HG03432 (cell line): ENCODE data around the gene PLPPR1.

Experiments used
- ATAC-seq: cut with Tn5 transposase; IDR thresholded peaks from one replicate; pipeline ENCODE4 v1.9.1; 2021; ENCODE audit warnings: mild to moderate bottlenecking, moderate library complexity; ENCODE audit not compliant: unreplicated experiment

Gene PLPPR1

DNA sequence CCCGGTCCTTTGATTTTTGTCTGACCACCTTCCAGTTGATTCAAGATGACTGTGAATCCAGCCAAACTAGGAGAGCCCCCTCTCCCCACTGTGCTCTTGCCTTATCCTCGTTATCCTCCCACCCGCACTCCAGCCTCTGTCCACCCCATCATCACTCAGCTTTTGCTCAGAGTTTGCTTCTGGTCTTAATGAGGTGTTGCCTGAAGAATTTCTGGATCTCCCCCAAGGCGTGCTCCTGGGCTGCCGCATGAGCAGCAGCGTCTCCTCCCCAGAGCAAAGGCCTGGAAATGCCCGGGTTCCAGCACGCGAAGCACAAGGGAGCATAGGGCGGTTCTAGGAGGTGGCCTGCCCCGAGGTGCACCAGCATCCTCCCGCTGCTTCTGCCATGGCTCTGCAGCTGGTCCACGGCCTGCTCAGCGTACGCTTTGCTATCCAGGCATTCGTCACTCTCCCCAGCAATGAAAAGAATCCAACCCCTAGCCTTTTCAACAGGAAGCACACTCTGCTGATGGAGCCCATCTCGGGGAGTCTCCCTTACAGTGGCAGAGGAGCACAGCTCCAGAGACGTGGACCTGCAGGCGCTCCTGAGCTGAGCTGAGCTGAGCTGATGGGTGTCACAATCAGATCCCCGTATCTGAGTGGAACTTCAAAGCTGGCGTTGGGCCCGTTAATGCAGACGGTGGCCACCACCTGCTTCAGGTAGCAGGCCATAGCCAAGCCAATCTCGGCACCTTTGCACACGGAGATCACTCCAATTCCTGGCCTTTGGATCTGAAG lies 305.6 kb downstream of the PLPPR1 start:
- ATAC-seq, result no peak

DNA sequence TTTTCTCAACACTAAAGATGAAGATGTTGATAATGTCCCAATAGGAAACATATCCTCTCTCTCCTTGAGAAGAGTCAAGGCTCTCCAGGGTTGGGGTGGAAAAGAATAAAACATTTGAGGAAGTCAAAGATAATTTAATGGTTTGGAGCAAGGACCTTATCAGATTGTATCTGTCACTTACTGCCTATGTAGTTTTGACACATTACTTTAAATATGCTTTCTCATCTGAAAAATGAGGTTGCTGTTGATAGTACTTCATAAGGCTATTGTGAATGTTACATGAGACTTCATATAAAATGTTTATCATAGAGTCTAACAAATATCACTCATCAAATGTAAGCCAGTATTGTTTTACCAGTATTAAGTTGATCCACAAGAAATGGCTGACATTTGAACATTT lies 307.6 kb downstream of the PLPPR1 start:
- no peak for ATAC-seq

DNA sequence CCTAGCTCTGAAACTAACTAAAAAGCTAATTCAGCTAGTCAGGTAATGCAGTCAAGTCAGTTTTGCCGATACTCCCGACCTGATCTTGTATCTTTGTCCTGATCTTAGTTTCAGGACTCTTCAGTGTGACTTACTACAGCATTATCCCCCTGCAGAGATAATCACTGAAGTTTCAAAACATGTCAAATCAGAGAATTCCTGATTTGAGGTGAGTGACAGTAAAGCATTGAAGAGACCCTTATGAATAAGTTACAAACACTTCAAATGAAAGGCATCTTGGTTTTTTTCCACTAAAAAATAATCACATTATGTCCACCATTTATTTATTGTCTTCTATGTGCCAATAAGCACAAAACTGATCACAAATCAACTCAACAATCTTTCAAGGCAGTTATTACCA lies 308.7 kb downstream of the PLPPR1 start:
- no peak for ATAC-seq

DNA sequence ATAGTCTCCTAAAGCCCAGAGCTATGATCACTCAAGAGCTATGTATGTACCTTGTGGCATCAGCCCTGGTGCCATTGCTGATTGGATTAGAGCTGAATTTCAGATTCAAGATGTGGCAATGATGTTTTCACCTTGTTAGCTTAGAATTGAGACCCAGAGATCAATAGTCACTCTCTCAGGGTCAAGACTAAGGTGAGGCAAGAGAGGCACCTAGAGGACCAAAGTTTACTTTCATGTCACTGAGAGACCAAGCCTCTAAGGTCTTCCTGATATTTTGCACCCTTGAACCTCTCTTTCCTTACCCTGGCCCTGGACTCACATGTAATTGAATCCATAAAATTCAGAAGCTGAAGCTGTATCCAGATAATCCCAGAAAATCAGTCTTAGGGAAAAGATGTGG lies 313.4 kb downstream of the PLPPR1 start:
- ATAC-seq, result no peak

DNA sequence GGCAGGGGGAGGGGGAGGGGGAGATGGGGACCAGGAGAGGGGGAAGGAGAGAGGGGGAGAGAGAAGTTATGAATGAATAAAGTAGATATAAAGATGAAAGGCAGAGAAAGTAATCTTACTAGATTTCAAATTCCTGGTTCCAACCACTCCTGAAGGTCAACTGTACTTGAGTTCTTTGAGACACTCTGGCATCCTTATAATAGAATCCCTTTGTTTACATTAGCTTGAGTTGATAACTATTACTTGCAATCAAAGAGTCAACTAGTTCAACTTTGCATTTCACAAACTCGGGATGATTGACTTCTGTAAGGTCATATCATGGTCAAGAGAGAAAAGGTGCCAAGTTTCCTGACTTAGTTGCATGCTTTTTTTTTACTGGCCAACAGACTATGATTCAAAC lies 314.1 kb downstream of the PLPPR1 start:
- no peak for ATAC-seq

DNA sequence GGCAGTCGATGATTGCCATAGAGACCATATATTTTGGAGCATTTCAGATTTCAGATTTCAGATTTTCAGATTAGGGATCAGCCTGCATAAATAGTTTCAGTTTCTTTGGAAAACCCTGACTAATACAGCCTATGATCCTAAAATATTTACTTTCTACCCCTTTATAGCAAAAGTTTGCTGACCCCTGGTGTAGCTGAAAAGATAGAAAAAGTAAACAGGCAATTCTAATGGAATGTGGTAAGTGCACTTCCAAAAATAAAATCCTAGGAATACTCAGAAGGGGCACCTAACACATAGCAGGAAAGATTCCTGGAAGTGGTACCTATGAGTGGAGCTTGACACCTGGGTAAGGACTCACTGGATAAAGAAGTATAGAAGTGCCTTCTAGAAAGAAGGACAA lies 321.8 kb downstream of the PLPPR1 start:
- ATAC-seq, result no peak

DNA sequence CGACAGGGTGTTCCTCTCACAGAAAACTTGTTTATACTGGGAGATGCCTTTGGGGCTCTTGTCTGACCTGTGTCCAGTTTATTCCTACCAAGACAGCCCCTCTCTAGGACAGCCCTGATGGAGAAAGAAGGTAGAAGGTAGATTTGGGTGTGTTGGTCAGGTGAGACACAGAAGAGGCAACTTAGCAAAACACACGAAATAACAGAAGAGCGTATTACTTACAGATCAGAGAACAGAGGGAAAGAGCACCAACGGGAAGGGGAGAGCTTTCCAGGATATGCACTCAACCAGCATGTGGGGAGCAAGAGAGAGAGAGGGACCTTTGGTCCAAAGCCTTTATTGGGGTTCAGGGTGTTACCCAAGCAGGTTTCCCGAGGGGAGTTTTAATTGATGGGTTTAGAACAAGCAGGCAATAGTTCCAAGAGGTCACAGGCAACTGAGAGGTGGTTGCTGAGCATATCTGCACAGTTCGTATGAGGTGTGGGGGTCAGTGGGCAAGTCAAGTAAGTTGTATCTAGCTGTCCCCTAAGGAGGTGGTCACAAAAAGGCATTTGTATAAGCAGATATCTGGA lies 324.5 kb downstream of the PLPPR1 start:
- ATAC-seq, result no peak

DNA sequence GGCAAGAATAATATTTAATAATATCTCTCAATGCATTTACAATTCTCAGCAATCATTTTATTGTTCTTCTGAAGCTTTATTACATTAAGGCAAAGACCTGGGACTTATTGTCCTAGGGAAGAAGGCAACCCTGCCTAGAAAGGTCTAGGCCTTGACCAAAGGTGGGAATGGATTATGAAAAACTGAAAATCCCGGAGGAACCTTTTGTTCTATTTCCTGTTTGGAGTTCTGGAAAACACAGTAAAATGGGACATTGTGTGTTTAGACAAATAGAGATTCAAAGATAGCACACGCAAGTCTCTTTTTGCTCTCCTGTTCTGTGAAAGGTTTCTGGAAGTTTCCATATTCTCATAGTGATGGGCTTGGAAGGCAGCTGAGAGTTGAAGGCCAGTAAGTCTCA lies 325.2 kb downstream of the PLPPR1 start:
- no peak for ATAC-seq

DNA sequence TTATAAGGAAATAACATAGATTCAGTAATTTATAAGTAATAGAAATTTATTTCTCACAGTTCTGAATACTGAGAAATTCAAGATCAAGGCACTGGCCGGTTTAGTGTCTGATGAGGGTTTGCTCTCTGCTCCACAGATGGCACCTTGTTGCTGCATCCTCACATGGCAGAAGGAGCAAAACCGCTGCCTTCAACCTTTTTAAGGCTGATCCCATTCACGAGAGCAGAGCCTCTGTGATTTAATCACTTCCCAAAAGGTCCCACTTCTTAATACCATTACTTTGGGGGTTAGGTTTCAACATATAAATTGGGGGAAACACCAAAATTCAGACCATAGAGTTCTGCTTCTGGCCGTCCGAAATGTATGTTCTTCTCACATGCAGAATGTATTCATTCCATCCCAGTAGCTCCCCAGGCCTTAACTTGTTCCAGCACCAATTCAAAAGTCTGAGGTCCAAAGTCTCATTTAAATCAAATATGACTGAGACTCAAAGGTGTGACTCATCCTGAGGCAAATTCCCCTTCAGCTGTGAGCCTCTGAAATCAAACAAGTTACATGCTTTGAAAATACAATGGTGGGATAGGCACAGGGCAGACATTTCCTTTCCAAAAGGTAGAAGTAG lies 325.7 kb downstream of the PLPPR1 start:
- ATAC-seq, result no peak

DNA sequence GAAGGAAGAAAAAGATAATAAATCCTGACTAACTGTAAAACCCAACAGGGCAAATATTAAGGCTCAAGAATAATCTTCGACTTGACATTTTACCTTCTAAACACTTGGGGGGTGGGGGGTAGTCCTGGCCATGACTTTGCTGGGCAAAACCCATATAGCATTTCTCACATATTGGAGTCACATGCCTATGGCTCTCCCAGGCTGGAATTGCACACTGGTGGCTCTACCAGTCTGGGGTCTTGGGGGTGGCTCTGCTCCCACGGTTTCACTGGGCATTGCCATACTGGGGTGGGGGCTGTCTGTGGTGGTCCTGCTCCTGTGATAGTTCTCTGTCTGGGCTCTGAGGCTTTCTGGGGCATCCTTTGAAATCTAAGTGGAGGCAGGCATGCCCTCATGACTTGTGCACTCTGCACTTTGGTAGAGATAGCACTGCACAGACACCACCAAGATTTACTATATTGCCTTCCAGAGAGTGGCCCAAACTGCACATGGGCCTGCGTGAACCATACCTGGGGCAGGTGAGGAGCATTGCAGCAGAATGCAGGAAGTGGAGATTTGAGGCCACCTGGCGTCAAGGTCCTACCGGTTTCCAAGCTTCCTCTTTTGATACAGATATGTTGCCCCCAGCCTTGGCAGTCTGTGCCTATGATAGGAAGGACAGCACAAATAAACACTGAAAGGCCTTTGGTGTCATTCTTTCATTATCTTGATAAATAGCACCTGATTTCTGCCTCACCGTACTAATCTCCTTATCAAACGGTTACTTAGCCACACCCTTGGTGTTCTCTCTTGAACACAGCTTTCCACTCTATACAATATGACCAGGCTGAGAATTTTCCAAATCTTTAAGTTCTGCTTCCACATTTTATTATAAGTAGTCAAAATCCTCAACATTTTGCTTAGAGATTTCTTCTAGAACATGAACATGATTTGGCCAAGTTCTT lies 326.5 kb downstream of the PLPPR1 start:
- ATAC-seq, result no peak

DNA sequence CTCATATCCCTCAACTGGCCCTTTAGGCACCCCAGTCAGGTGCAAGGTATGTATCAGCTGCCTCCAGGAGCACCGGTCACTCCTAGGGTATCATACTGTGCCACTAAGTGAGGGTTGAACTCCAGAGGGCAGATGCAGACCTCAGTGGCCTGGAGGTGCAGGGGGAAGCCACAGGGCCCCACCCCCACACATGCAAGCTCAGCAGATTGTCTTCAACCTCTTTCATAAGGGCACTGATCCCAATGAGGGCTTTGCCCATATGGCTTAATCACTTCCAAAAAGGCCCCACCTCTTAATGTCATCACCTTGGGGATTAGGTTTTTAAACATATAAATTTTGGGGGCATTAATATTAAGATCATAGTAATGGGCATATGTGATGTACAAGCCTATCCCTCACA lies 328.1 kb downstream of the PLPPR1 start:
- ATAC-seq, result no peak

DNA sequence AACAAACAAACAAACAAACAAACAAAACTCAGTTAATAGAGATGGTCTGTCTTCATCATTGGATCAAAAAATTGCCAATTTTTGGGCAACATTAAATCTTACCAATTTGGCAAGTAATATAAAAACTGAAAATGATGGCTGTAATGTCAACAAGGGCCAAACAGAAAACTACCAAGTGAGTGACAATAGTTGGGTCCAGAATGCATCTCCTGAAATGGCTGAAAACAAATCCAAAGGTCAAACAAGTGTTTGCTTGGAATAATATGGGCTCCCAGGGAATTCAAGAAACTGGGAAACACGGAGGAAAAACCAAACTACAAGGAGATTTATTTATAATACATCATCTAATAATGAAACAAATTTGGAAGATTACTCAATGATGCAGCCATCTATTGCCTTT lies 331.2 kb downstream of the PLPPR1 start:
- ATAC-seq, result no peak

DNA sequence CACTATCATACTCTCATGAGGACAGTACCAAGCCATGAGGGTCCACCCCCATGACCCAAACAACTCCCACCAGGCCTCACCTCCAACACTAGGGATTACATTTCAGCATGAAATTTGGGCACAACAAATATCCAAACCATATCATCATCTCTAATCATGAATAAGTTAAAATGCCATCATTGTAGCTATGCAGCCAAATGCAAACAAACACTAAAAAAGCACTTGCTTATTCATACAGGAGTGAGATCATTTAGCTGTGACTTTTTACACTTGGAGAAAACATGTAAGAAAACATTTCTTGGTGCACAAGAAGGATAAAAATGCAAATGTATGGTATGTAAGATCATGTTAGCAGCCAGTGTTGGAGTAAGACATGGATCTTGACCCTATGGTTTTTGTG lies 332.1 kb downstream of the PLPPR1 start:
- ATAC-seq, result no peak

DNA sequence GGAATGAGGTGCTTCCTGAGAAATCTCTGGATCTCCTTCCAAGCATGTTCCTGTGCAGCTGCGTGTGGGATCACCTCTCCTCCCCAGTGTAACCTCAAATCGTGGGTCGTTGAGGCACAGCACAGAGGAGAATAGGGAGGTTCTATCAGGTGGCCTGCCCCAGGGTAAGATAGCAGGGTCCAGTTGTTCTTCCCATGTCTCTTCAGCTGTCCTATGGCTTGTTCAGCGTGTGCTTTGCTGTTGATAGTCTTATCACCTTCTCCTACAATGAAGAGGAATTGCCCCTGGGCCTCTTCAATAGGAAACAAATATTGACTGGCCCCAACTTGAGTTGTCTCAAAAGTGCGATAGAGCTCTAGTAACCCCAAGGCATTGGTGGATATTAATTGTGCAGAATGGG lies 333.9 kb downstream of the PLPPR1 start:
- ATAC-seq, result no peak

DNA sequence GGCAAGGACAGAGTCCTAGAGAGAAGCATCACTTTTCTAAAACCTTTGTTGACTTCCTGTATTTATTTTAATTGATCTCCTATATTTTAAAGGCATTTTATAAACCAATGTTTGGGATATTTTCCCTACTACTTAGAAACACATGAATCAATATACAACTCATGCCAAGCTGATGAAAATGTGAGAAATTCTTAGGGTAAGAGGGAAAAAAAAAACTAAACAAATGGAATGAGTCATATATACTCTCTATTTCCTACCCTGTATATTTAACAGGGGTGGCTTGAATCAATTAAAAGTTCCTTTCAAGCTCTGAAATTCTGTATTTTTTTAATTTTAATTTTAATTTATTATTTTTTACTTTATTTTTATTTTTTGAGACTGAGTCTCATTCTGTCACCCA lies 336.7 kb downstream of the PLPPR1 start:
- ATAC-seq, result no peak

DNA sequence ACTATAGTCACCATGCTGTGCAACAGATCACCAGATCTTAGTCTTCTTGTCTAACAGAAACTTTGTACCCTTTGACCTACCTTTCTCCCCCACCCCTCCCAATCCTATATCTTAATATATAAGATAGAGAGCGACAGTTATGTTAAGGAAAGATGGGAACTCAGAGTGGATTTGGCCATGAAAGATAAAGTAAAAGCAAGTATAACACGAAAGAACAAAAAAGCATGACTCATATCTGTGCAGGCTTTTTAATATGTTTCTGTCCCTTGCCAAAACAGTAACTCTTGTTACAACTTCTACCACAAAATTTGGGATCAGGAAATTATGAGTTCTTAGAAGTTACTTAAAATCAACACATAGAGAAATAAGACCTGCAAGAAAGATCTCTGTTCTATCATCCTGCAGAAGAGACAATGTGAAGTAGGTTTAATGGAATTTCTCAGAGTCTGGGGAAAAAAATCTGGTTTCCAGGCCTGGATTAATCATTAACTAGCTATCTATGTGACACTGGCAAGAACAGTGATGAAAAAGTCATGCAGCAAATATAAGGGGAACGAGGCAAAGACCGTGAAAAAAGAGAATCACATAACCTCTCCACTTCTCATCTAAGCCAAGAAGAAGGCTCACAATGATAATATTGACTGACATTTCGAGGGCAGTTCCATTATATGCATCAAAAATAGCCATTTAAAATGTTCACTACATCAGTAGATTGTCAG lies 337.7 kb downstream of the PLPPR1 start:
- ATAC-seq, result no peak

DNA sequence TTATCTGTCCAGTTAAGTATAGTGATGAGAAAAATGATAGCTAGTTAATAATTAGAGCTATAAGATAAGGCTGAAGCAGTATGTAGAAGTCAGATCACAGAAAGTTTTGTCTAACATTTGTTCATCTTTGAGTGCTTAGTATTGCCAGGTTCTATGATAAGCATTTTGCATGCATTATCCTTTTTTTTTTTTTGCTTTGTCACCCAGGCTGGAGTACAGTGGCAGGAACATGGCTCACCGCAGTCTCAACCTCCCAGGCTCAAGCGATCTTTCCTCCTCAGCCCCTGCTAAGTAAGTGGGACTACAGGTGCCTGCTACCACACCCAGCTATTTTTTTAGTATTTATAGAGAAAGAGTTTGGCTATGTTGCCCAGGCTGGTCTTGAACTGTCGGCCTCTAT lies 338.8 kb downstream of the PLPPR1 start:
- ATAC-seq, result no peak

DNA sequence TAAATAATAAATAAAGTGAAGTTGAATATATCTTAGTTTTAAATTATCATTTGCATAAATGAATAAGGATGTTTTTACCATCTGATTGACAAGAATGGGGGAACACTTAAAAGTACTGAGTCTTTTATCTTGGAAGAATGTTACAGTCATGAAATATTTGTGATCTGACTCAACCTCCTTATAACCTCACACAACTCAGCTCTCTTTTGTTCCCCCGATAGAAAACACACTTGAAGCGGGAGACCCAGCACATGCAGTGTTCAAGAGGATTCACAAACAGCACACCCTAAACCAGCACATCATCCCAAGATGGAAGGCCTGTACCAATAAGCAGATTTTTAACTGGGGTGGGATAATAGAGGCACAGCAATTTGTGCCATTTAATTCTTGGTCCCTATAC lies 340.8 kb downstream of the PLPPR1 start:
- ATAC-seq, result no peak

DNA sequence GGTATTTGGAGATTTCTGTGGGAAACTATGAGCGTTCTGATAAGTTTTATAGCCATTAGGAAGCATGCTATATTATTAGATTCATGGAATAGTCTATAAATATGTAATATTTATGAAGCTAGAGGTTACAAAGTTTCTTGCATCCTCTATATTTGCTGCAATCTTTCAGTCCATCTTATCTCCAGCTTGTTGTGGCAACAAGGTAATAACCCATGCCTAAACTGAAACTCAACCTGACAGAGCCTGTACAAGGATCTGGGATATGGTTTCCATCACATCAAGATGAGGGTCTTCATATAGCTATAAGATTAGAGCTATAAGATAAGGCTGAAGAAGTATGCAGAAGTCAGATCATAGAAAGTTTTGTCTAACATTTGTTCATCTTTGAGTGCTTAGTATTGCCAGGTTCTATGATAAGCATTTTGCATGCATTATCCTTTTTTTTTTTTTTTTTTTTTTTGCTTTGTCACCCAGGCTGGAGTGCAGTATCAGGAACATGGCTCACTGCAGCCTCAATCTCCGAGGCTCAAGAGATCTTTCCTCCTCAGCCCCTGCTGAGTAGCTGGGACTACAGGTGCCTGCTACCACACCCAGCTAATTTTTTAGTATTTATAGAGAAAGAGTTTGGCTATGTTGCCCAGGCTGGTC lies 341.5 kb downstream of the PLPPR1 start:
- ATAC-seq, result no peak

DNA sequence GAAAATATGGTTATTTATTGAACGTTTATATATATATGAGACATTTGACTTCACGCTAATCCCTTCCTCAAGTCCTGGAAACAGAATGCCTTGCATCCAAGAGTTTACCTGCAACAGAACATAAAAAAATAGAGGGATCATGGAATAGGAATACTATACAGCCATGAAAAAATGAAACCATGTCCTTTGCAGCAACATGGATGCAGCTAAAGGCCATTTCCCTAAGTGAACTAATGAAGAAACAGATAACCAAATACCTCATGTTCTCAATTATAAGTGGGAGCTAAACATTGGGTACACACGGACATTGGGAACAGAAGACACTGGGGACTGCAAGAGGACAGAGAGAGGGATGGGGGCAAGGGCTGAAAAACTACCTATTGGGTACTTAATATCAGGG lies 343.3 kb downstream of the PLPPR1 start:
- ATAC-seq, result no peak
